Ascending aorta (tissue), 1 donor: ENCODE results near the gene PCBP1. TPM values are rescaled to one million over a fixed set of nuclear protein-coding genes. Genes with fewer than 3 reads are reported as not detected.

Experiments
- total RNA-seq: library from RNA; depleted of rRNA; stranded (reverse); fragments of >200 nt; gene quantifications from one replicate; pipeline ENCODE4 v1.1.0, GENCODE V29; 2016

Gene PCBP1
- total RNA-seq, 1 donor from 2014 or later: 227 TPM

Other genes starting within 250 kb of the PCBP1 start
- gene SNRNP27, start 193.5 kb upstream of the PCBP1 start, total RNA-seq: 157 TPM
- gene MXD1, start 172.4 kb upstream of the PCBP1 start, total RNA-seq: 4.6 TPM
- gene ASPRV1, start 125.8 kb upstream of the PCBP1 start, total RNA-seq: 4.3 TPM
- gene C2orf42, start 103.5 kb downstream of the PCBP1 start, total RNA-seq: 9.5 TPM
- gene TIA1, start 161.2 kb downstream of the PCBP1 start, total RNA-seq: 19.3 TPM
- gene PCYOX1, start 170.7 kb downstream of the PCBP1 start, total RNA-seq: 19.3 TPM
- gene SNRPG, start 206.3 kb downstream of the PCBP1 start, total RNA-seq: 4.0 TPM
- 2.0 TPM for gene FAM136A, start 214.6 kb downstream of the PCBP1 start, total RNA-seq